ENCODE data around the gene RAB11A. TPM values are rescaled to one million over a fixed set of nuclear protein-coding genes. Genes with fewer than 3 reads are reported as not detected.

The RAB11A gene
- polyA plus RNA-seq, 1 experiment = 165 TPM

- ChIA-PET CTCF (interaction anchor here (0.7 to 2.8 kb wide), 17 partner anchors 8 to 192 kb away, joined by 3 to 15 read pairs (median 5); no protein-coding TSS in a partner anchor), POLR2A (interaction anchor here (0.8 kb wide), 1 partner anchor 389 kb away, joined by 3 read pairs; no protein-coding TSS in a partner anchor)
- Histone ChIP-seq H3K27me3 (ENCODE audit: control insufficient read depth, insufficient read depth, low read length) (no peaks in the 10 kb centered on the region), H3K4me3 (ENCODE audit: low read depth, low read length) (no peak overlapping the region), H3K36me3 (ENCODE audit: control insufficient read depth, insufficient read depth, low read length) (no peaks in the 10 kb centered on the region)
- no peak for DNase-seq (ENCODE audit: low read depth)
- TF ChIP-seq, protein P1, sequence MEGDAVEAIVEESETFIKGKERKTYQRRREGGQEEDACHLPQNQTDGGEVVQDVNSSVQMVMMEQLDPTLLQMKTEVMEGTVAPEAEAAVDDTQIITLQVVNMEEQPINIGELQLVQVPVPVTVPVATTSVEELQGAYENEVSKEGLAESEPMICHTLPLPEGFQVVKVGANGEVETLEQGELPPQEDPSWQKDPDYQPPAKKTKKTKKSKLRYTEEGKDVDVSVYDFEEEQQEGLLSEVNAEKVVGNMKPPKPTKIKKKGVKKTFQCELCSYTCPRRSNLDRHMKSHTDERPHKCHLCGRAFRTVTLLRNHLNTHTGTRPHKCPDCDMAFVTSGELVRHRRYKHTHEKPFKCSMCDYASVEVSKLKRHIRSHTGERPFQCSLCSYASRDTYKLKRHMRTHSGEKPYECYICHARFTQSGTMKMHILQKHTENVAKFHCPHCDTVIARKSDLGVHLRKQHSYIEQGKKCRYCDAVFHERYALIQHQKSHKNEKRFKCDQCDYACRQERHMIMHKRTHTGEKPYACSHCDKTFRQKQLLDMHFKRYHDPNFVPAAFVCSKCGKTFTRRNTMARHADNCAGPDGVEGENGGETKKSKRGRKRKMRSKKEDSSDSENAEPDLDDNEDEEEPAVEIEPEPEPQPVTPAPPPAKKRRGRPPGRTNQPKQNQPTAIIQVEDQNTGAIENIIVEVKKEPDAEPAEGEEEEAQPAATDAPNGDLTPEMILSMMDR (IDR thresholded peaks at IDR 0.05; ENCODE audit: insufficient read depth, low read depth, low read length) = peak; percentile 76
Measured at GRCh38 chr15:65824031-65824743, 45.1 kb upstream of the RAB11A start.

DNA sequence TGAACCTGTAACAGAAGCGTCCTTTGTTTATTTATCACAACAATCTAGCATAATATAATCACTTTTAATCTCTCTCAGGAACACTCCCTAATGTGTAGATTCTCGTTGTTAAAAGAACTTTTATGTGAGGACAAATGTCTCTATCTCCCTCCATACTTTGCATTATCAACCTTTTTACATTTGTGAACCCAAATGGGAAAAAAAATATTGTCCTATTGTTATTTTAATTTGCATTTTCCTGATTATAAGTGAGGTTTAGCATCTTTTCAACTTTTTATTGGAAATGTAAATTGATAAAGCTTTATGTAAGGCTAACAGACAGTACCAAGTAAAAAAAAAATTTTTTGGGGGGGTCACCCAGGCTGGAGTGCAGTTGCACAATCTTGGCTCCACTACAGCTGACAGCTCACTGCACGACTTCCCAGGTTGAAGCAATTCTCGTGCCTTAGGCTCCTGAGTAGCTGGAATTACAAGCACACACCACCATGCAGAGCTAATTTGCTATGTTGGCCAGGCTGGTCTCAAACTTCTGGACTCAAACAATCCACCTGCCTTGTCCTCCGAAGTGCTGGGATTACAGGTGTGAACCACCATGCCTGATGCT lies 44.2 kb upstream of the RAB11A start:
- no peak overlapping the region for H3K4me3 ChIP-seq (ENCODE audit: low read depth, low read length)
- H3K36me3 ChIP-seq (ENCODE audit: control insufficient read depth, insufficient read depth, low read length) = no peaks in the 10 kb centered on the region
- POLR2A ChIA-PET = no interaction called here
- no peak for DNase-seq (ENCODE audit: low read depth)
- TF ChIP-seq, protein P1 (IDR thresholded peaks at IDR 0.05; ENCODE audit: insufficient read depth, low read depth, low read length) = no peak
- no peaks in the 10 kb centered on the region for H3K27me3 ChIP-seq (ENCODE audit: control insufficient read depth, insufficient read depth, low read length)
- CTCF ChIA-PET = interaction anchor here (0.7 to 2.8 kb wide), 10 partner anchors 12 to 189 kb away, joined by 3 to 15 read pairs (median 4); no protein-coding TSS in a partner anchor

GRCh38 chr15:65827065-65827464 lies 42.2 kb upstream of the RAB11A start:
- H3K4me3 ChIP-seq (ENCODE audit: low read depth, low read length) = no peak overlapping the region
- CTCF ChIA-PET = interaction anchor here (1.0 kb wide), 1 partner anchor 189 kb away, joined by 3 read pairs; no protein-coding TSS in a partner anchor
- no peaks in the 10 kb centered on the region for H3K27me3 ChIP-seq (ENCODE audit: control insufficient read depth, insufficient read depth, low read length)
- TF ChIP-seq, protein P1 (IDR thresholded peaks at IDR 0.05; ENCODE audit: insufficient read depth, low read depth, low read length) = no peak
- DNase-seq (ENCODE audit: low read depth) = no peak
- POLR2A ChIA-PET = no interaction called here
- no peaks in the 10 kb centered on the region for H3K36me3 ChIP-seq (ENCODE audit: control insufficient read depth, insufficient read depth, low read length)

GRCh38 chr15:65828585-65828984 lies 40.7 kb upstream of the RAB11A start:
- H3K36me3 ChIP-seq (ENCODE audit: control insufficient read depth, insufficient read depth, low read length) = no peaks in the 10 kb centered on the region
- ChIA-PET CTCF (interaction anchor here (0.7 to 1.5 kb wide), 9 partner anchors 9 to 217 kb away, joined by 3 to 8 read pairs (median 3); no protein-coding TSS in a partner anchor), POLR2A (no interaction called here)
- no peaks in the 10 kb centered on the region for H3K27me3 ChIP-seq (ENCODE audit: control insufficient read depth, insufficient read depth, low read length)
- H3K4me3 ChIP-seq (ENCODE audit: low read depth, low read length) = no peak overlapping the region
- TF ChIP-seq, protein P1 (IDR thresholded peaks at IDR 0.05; ENCODE audit: insufficient read depth, low read depth, low read length) = no peak
- DNase-seq (ENCODE audit: low read depth) = no peak

GRCh38 chr15:65829130-65829764 lies 40.0 kb upstream of the RAB11A start:
- ChIA-PET CTCF (interaction anchor here (0.7 to 1.5 kb wide), 9 partner anchors 9 to 217 kb away, joined by 3 to 8 read pairs (median 3); no protein-coding TSS in a partner anchor), POLR2A (interaction anchor here (0.6 kb wide), 2 partner anchors 10 to 40 kb away, joined by 3 to 5 read pairs; partner anchors contain the start of gene RAB11A)
- no peaks in the 10 kb centered on the region for H3K36me3 ChIP-seq (ENCODE audit: control insufficient read depth, insufficient read depth, low read length)
- H3K27me3 ChIP-seq (ENCODE audit: control insufficient read depth, insufficient read depth, low read length) = no peaks in the 10 kb centered on the region
- no peak for DNase-seq (ENCODE audit: low read depth)
- TF ChIP-seq, protein P1 (IDR thresholded peaks at IDR 0.05; ENCODE audit: insufficient read depth, low read depth, low read length) = peak; percentile 44; the same call in 1 of the 2 replicates
- no peak overlapping the region for H3K4me3 ChIP-seq (ENCODE audit: low read depth, low read length)
